HG03135 (cell line): Measurements from ENCODE around the gene AP1G1.
"Not testable (repeated sequence)": the region's sequence is repeated elsewhere in the genome, so short reads cannot be mapped to it uniquely, and the experiment has no call there.

Experiments
- ATAC-seq: cut with Tn5 transposase; IDR thresholded peaks from one replicate; pipeline ENCODE4 v1.9.1; 2021; ENCODE audit warnings: mild to moderate bottlenecking, moderate library complexity; ENCODE audit not compliant: unreplicated experiment

AP1G1 gene

DNA sequence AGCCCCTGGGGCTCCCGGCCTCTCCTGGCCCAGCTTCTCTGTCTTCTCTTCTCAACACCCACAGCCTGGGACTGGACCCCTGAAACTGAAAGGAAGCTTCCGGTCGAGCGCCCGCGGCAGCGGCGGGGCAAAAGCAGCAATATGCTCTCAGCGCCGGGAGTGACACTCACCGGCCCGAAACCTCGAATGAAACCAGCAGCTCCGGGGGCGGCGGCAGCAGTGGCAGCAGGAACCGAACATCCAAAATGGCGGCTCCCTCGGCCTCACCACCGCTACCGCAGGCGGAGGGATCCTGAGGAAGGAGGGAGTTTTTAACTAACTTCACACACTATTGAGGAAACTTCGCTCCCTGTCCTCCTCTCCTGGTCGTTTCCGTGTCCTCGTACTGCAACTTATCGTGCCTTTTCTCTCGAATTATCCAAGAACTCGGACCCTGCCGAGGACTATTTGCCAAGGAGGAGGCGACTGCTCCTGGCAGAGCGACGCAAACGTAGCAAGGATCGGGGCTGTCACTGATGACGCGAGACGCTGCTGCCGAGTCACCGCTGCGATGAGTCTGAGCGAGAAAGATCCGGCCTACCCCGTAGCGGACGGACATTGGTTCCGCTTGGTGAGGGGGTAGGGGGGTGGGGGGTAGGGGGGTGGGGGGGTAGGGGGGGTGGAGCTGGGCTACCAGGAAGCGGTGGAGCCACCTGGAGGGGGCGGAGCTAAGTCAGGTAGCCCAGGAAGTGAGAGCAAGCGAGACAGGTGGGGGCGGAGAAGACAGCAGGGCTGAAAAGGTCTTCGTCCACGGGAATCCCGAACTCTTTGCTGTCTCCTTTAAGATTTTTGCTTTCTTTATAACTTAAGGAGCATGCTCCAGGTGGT is at the start of gene AP1G1:
AP1G1 (minus strand) TSS at position 242 of the 867 bp plus-strand sequence. CDS start 19,355 bp downstream, outside the sequence.
- ATAC-seq, result peak; percentile 78

- ATAC-seq, result no peak
These were observed 47.5 kb upstream of the AP1G1 start for GRCh38 chr16:71855937-71856662.

GRCh38 chr16:71854369-71854948 is 45.8 kb upstream of the AP1G1 start:
- ATAC-seq, result no peak

DNA sequence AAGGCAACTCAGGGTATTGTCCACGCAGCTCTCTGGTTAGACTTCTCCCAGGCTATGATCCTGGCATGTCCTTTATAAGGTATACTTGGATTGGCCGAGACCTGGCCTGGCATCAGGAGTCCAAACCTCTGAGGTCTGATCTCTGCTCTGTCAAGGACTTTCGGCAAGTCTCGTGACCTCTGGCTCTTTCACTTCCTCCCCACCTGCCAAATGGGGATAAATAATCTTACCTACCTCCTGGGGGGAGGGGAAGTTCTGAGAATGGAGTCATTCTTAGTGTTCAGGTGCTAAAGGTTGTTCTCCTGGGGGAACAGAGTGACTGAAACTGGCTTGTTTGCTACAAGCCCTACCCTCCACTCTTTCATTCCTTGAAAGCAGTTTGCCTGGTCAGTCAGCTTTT is 44.8 kb upstream of the AP1G1 start:
- peak; percentile 51 for ATAC-seq

DNA sequence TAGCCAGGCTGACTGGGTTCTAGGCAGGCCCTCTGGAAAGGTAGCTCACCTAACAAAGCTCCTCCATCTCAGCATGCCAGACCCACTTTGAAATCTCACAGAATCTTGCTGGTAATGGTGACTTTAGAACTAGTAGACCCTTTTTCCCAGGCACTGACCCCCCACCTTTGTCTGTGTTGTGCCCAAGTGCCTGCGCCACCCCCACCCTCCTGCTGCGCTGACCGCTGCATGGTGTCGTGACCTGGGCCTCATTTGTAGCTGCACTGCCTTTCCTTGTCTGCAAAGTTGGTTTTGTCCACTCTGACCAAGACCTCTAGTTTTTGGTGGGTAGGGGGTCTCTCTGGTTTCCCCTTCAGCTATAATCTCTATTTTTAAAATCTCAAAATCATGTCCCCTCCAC is 43.9 kb upstream of the AP1G1 start:
- ATAC-seq, result no peak

- ATAC-seq, result no peak
These were observed 43.5 kb upstream of the AP1G1 start for GRCh38 chr16:71852158-71852557.

GRCh38 chr16:71851746-71852145 is 43.1 kb upstream of the AP1G1 start:
- ATAC-seq, result no peak

GRCh38 chr16:71848622-71849021 is 40.0 kb upstream of the AP1G1 start:
- ATAC-seq, result no peak

DNA sequence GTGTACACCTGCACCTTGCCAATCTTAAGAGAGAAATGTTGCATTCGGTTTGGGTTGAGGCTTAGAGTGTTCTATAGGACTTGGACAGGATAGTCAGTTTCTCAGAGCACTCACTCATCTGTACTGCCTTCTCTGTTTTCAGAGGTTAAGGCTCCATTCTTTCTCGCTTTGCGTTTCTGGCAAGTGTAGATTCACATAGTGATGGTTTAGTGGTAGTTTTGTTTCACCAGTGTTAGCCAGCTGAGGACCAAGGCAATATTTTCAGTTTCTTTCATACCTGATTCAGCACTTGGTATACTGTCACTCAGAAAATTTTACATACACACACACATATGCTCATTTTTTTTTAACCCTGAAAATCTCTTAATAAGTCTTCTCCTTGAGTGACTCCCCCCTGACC is 38.5 kb upstream of the AP1G1 start:
- ATAC-seq, result no peak

GRCh38 chr16:71846431-71846830 is 37.8 kb upstream of the AP1G1 start:
- ATAC-seq, result no peak

GRCh38 chr16:71845639-71846430 is 37.2 kb upstream of the AP1G1 start, which contains the start of gene ATXN1L:
TSS of gene ATXN1L (plus strand) at chr16:71845976. CDS start at chr16:71849741, 3,765 bp downstream.
- peak; percentile 66 for ATAC-seq

- no peak for ATAC-seq
These were observed 34.9 kb upstream of the AP1G1 start for GRCh38 chr16:71843572-71843971.

- no peak for ATAC-seq
These were observed 31.4 kb upstream of the AP1G1 start for GRCh38 chr16:71840052-71840451.

GRCh38 chr16:71837150-71837549 is 28.5 kb upstream of the AP1G1 start:
- ATAC-seq, result no peak

DNA sequence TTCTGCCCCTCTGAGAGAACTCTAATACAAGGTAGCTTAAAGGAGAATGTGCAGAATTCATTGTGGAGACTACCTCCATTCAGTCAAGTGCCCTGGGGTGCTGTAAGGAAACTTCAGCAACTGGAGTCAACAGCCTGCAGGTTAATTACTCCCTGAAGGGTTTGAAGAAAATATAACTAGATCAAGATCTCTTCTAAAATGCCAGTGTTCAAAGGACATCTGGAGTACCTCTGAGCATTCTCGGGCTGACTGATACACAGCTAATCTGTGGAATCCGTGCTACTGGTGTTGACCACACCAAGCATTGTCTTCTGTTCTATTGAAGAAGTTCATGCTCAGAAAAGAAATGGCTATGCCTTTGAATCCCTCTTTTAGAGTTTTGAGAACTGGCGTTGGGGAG is 25.7 kb upstream of the AP1G1 start:
- ATAC-seq, result no peak

GRCh38 chr16:71832112-71832511 is 23.5 kb upstream of the AP1G1 start:
- ATAC-seq, result not testable (repeated sequence)

GRCh38 chr16:71831698-71832097 is 23.1 kb upstream of the AP1G1 start:
- ATAC-seq, result not testable (repeated sequence)

- no peak for ATAC-seq
These were observed 21.7 kb upstream of the AP1G1 start for GRCh38 chr16:71830359-71830758.

DNA sequence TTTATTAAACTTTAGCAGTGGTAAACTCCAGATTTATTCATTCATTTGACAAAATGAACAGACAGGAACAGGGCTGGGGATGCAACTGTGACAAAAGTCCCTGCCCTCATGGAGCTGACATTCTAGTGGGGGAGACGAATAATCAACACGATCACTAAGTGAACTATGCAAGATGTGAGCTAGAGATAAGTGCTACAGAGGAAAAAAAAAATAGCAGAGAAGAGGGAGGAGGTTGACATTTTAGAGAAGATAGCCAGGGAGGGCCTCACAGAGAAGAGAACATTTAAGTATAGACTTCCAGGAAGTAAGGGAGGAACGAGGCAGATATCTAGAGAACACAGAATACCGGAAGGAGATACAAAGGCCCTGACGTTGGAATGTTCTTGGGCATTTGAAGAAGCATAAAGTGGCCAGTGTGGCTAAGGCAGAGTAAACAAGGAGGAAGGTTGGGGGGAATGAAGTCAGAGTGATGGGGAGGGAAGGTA is 17.9 kb upstream of the AP1G1 start:
- ATAC-seq, result no peak

GRCh38 chr16:71817155-71817500 is 8.5 kb upstream of the AP1G1 start:
- peak; percentile 10 for ATAC-seq
